Liver (tissue), 9 donors: Measurements from ENCODE around the gene KCNIP4. TPM values are rescaled to one million over a fixed set of nuclear protein-coding genes. Genes with fewer than 3 reads are reported as not detected.

Source experiments
- DNase-seq: peaks from one replicate; pipeline ENCODE4 v3.0.0-alpha.2; 2017; ENCODE audit warnings: low spot score
- H3K27ac ChIP-seq, 2 donors: one replicate each; pipeline ENCODE4 v1.7.0; 2013; ENCODE audit warnings: inconsistent platforms in 2 of 2, low read length in 2 of 2, control low read depth in 1 of 2, low read depth in 1 of 2, mild to moderate bottlenecking in 1 of 2
- H3K27me3 ChIP-seq, 4 donors: one replicate each; pipeline versions ENCODE4 v1.6.1 to v1.7.0; 2013; ENCODE audit warnings: low read length in 3 of 4, inconsistent platforms in 1 of 4, mild to moderate bottlenecking in 1 of 4, moderate library complexity in 1 of 4; ENCODE audit not compliant: control insufficient read depth in 4 of 4, insufficient read depth in 4 of 4
- H3K36me3 ChIP-seq, 4 donors: one replicate each; pipeline versions ENCODE4 v1.6.1 to v1.7.0; 2013; ENCODE audit warnings: low read length in 3 of 4, mild to moderate bottlenecking in 3 of 4, low read depth in 1 of 4, moderate library complexity in 1 of 4; ENCODE audit not compliant: control insufficient read depth in 4 of 4, insufficient read depth in 3 of 4
- H3K4me1 ChIP-seq, 4 donors: one replicate each; pipeline versions ENCODE4 v1.6.1 to v1.7.0; 2013; ENCODE audit warnings: low read length in 3 of 4, mild to moderate bottlenecking in 3 of 4, moderate library complexity in 1 of 4; ENCODE audit not compliant: control insufficient read depth in 4 of 4, insufficient read depth in 4 of 4
- H3K4me3 ChIP-seq, 3 donors: one replicate each; pipeline versions ENCODE4 v1.6.1 to v1.7.0; 2013; ENCODE audit warnings: low read length in 3 of 3, control low read depth in 1 of 3, low read depth in 1 of 3, mild to moderate bottlenecking in 1 of 3
- H3K9ac ChIP-seq, 2 donors: one replicate each; pipeline ENCODE4 v1.7.0; 2013; ENCODE audit warnings: low read length in 2 of 2, mild to moderate bottlenecking in 2 of 2, moderate library complexity in 2 of 2, control low read depth in 1 of 2, low read depth in 1 of 2
- H3K9me3 ChIP-seq, 4 donors: one replicate each; pipeline versions ENCODE4 v1.6.1 to v1.7.0; 2013; ENCODE audit warnings: low read length in 3 of 4; ENCODE audit not compliant: control insufficient read depth in 4 of 4
- EGR1 ChIP-seq, 2 donors: IDR thresholded peaks; 2 replicates each; pipeline ENCODE4 v1.6.1; 2016 to 2018; ENCODE audit warnings: antibody characterized with exemption in 2 of 2, low read depth in 2 of 2
- FOXA1 ChIP-seq: IDR thresholded peaks from 2 replicates; pipeline ENCODE4 v1.6.1; 2016; ENCODE audit warnings: antibody characterized with exemption
- FOXA2 ChIP-seq: IDR thresholded peaks from 2 replicates; pipeline ENCODE4 v1.6.1; 2016; ENCODE audit warnings: antibody characterized with exemption
- GABPA ChIP-seq, 2 donors: IDR thresholded peaks in 1 of 2; conservative IDR thresholded peaks in 1 of 2; 2 replicates each; pipeline ENCODE4 v1.6.1; 2016; ENCODE audit warnings: antibody characterized with exemption in 2 of 2, mild to moderate bottlenecking in 1 of 2, moderate library complexity in 1 of 2
- HNF4A ChIP-seq, 2 donors: conservative IDR thresholded peaks; 2 replicates each; pipeline ENCODE4 v1.6.1; 2016; ENCODE audit warnings: antibody characterized with exemption in 2 of 2, mild to moderate bottlenecking in 2 of 2
- HNF4G ChIP-seq: IDR thresholded peaks from 2 replicates; pipeline ENCODE4 v1.6.1; 2016; ENCODE audit warnings: antibody characterized with exemption
- JUND ChIP-seq, 2 donors: IDR thresholded peaks; 2 replicates each; pipeline ENCODE4 v1.6.1; 2016; ENCODE audit warnings: antibody characterized with exemption in 2 of 2
- NR2F2 ChIP-seq: IDR thresholded peaks from 2 replicates; pipeline ENCODE4 v1.6.1; 2016; ENCODE audit warnings: antibody characterized with exemption
- RAD21 ChIP-seq, 2 donors: IDR thresholded peaks; 2 replicates each; pipeline ENCODE4 v1.6.1; 2016; ENCODE audit warnings: antibody characterized with exemption in 2 of 2, mild to moderate bottlenecking in 2 of 2
- RXRA ChIP-seq, 2 donors: IDR thresholded peaks; 2 replicates each; pipeline ENCODE4 v1.6.1; 2017 to 2018; ENCODE audit warnings: antibody characterized with exemption in 2 of 2, mild to moderate bottlenecking in 1 of 2
- SP1 ChIP-seq: IDR thresholded peaks from 2 replicates; pipeline ENCODE4 v1.6.1; 2018; ENCODE audit warnings: antibody characterized with exemption, mild to moderate bottlenecking
- TAF1 ChIP-seq: conservative IDR thresholded peaks from 2 replicates; pipeline ENCODE4 v1.6.1; 2016; ENCODE audit warnings: antibody characterized with exemption, mild to moderate bottlenecking
- YY1 ChIP-seq: IDR thresholded peaks from 2 replicates; pipeline ENCODE4 v1.6.1; 2016; ENCODE audit warnings: antibody characterized with exemption, mild to moderate bottlenecking
- WGBS: extraction: QIAGEN DNeasy Blood & Tissue Kit; methylation state at CpG from one replicate; pipeline ENCODE4 v1.1.7; 2013; 5-methylcytosine and 5-hydroxymethylcytosine counted together
- polyA plus RNA-seq, 2 donors: library from polyadenylated mRNA; stranded (reverse) in 1 of 2; unstranded in 1 of 2; fragments of 200-250 nt in 1 of 2; fragments of >200 nt in 1 of 2; fragmentation: Nextera tagmentation in 1 of 2; extraction: Ambion mirVana in 1 of 2; gene quantifications; one replicate each; pipeline versions ENCODE4 v1.2.1 to v1.2.3, GENCODE V29; 2013 to 2015
- total RNA-seq, 2 donors: library from RNA; depleted of rRNA; stranded (reverse); fragments of >200 nt; gene quantifications; one replicate each; pipeline ENCODE4 v1.2.3, GENCODE V29; 2014
- TF ChIP-seq, protein P1 (sequence below): IDR thresholded peaks from 2 replicates; pipeline ENCODE4 v1.6.1; 2016; ENCODE audit warnings: antibody characterized with exemption
- TF ChIP-seq, protein P2 (sequence below): IDR thresholded peaks from 2 replicates; pipeline ENCODE4 v1.6.1; 2016; ENCODE audit warnings: antibody characterized with exemption
- TF ChIP-seq, protein P3 (sequence below): IDR thresholded peaks from 2 replicates; pipeline ENCODE4 v1.6.1; 2016; ENCODE audit warnings: antibody characterized with exemption
- TF ChIP-seq, protein P4 (sequence below): IDR thresholded peaks from 2 replicates; pipeline ENCODE4 v1.6.1; 2016; ENCODE audit warnings: antibody characterized with exemption, mild to moderate bottlenecking
- TF ChIP-seq, protein P5 (sequence below): fragments of 150-350 bp; IDR thresholded peaks from 2 replicates; pipeline ENCODE4 v1.5.1; 2017; ENCODE audit warnings: improper control_type of control experiment, low read depth, low read length; ENCODE audit not compliant: missing input control
- donor health status: healthy.
- donor health status: healthy.
- donor health status: healthy.
- donor health status: healthy.
- donor health status: healthy.

Gene KCNIP4
- total and polyA plus RNA-seq, 4 donors: 0.08 to 0.14 TPM; not detected in 2

DNA sequence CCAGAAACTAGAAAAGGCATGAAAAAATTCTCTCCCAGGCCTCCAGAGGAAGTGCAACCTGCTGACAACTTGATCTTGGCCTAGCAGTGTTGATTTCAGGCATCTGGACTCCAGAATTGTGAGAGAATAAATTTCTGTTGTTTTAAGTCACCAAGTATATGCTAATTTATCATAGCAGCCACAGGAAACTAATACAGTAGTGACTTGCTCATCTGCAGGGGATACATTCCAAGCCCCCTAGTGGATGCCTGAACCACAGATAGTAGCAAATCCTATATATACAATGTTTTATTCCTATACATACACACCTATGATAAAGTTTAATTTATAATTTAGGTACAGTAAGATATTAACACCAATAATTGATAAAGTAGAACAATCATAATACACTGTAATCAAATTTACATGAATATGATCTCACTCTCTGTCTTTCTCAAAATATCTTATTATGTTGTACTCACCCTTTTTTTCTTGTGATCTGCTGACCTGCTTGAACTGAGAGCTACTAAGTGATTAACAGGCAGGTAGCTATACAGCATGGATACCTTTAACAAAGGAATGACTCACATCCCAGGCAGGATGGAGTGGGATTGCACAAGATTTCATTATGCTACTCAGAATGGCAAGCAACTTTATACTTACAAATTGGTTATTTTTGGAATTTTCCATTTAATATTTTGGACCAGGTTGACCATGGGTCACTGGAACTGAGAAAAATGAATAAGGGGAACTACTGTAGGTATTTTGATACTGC lies 501.1 kb downstream of the KCNIP4 start (continued):
- TF ChIP-seq, protein P1, sequence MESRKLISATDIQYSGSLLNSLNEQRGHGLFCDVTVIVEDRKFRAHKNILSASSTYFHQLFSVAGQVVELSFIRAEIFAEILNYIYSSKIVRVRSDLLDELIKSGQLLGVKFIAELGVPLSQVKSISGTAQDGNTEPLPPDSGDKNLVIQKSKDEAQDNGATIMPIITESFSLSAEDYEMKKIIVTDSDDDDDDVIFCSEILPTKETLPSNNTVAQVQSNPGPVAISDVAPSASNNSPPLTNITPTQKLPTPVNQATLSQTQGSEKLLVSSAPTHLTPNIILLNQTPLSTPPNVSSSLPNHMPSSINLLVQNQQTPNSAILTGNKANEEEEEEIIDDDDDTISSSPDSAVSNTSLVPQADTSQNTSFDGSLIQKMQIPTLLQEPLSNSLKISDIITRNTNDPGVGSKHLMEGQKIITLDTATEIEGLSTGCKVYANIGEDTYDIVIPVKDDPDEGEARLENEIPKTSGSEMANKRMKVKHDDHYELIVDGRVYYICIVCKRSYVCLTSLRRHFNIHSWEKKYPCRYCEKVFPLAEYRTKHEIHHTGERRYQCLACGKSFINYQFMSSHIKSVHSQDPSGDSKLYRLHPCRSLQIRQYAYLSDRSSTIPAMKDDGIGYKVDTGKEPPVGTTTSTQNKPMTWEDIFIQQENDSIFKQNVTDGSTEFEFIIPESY: no peak
- TF ChIP-seq HNF4G: no peak

DNA sequence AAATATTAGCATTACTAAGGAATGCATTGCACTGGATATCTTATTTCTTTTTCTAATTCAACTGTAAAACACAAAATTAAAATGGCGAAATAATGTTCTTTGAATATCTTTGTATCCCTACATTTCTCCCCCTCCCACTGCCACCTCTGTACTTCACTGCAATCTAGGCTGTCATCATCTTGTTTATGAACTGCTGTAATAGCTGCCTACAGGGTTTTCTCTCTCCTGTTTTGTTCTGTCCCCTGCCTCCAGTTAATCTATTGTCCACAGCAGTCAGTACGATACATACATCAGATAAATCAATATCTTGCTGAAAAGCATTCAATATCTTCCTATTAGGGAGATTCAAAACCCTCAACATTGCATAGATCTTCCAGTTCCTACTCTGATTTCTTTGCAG lies 528.4 kb downstream of the KCNIP4 start:
- no peak for DNase-seq
- no peaks in the 10 kb centered on the region for H3K9me3 ChIP-seq
- no peak overlapping the region for H3K9ac ChIP-seq
- H3K27ac ChIP-seq: no peak overlapping the region
- TF ChIP-seq SP1: no peak
- TF ChIP-seq HNF4A (conservative IDR thresholded peaks at IDR 0.05): no peak
- TF ChIP-seq GABPA (IDR thresholded peaks at IDR 0.05 in 1 of 2, conservative IDR thresholded peaks at IDR 0.05 in 1 of 2): no peak
- no peak for TF ChIP-seq JUND (IDR thresholded peaks at IDR 0.05)
- no peak for TF ChIP-seq EGR1 (IDR thresholded peaks at IDR 0.05; ENCODE audit: low read depth in 2 of 2)
- TF ChIP-seq HNF4G: no peak
- TF ChIP-seq, protein P1: no peak
- TF ChIP-seq RAD21 (IDR thresholded peaks at IDR 0.05): no peak
- TF ChIP-seq, protein P2, sequence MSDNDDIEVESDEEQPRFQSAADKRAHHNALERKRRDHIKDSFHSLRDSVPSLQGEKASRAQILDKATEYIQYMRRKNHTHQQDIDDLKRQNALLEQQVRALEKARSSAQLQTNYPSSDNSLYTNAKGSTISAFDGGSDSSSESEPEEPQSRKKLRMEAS: no peak
- TF ChIP-seq NR2F2: no peak
- TF ChIP-seq FOXA2: no peak
- no peak for TF ChIP-seq RXRA (IDR thresholded peaks at IDR 0.05)
- TF ChIP-seq, protein P3, sequence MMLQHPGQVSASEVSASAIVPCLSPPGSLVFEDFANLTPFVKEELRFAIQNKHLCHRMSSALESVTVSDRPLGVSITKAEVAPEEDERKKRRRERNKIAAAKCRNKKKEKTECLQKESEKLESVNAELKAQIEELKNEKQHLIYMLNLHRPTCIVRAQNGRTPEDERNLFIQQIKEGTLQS: no peak
- TF ChIP-seq YY1: no peak
- TF ChIP-seq, protein P4, sequence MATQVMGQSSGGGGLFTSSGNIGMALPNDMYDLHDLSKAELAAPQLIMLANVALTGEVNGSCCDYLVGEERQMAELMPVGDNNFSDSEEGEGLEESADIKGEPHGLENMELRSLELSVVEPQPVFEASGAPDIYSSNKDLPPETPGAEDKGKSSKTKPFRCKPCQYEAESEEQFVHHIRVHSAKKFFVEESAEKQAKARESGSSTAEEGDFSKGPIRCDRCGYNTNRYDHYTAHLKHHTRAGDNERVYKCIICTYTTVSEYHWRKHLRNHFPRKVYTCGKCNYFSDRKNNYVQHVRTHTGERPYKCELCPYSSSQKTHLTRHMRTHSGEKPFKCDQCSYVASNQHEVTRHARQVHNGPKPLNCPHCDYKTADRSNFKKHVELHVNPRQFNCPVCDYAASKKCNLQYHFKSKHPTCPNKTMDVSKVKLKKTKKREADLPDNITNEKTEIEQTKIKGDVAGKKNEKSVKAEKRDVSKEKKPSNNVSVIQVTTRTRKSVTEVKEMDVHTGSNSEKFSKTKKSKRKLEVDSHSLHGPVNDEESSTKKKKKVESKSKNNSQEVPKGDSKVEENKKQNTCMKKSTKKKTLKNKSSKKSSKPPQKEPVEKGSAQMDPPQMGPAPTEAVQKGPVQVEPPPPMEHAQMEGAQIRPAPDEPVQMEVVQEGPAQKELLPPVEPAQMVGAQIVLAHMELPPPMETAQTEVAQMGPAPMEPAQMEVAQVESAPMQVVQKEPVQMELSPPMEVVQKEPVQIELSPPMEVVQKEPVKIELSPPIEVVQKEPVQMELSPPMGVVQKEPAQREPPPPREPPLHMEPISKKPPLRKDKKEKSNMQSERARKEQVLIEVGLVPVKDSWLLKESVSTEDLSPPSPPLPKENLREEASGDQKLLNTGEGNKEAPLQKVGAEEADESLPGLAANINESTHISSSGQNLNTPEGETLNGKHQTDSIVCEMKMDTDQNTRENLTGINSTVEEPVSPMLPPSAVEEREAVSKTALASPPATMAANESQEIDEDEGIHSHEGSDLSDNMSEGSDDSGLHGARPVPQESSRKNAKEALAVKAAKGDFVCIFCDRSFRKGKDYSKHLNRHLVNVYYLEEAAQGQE: no peak
- TF ChIP-seq, protein P5, sequence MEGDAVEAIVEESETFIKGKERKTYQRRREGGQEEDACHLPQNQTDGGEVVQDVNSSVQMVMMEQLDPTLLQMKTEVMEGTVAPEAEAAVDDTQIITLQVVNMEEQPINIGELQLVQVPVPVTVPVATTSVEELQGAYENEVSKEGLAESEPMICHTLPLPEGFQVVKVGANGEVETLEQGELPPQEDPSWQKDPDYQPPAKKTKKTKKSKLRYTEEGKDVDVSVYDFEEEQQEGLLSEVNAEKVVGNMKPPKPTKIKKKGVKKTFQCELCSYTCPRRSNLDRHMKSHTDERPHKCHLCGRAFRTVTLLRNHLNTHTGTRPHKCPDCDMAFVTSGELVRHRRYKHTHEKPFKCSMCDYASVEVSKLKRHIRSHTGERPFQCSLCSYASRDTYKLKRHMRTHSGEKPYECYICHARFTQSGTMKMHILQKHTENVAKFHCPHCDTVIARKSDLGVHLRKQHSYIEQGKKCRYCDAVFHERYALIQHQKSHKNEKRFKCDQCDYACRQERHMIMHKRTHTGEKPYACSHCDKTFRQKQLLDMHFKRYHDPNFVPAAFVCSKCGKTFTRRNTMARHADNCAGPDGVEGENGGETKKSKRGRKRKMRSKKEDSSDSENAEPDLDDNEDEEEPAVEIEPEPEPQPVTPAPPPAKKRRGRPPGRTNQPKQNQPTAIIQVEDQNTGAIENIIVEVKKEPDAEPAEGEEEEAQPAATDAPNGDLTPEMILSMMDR: no peak
- no peak for TF ChIP-seq TAF1
- TF ChIP-seq FOXA1: no peak
- no peaks in the 10 kb centered on the region for H3K4me1 ChIP-seq
- WGBS: 68% methylated on average over 2 of the region's 2 CpGs
- H3K36me3 ChIP-seq: no peaks in the 10 kb centered on the region
- H3K27me3 ChIP-seq: no peaks in the 10 kb centered on the region
- no peak overlapping the region for H3K4me3 ChIP-seq
